ENCODE results near the gene MTARC2. TPM values are rescaled to one million over a fixed set of nuclear protein-coding genes. Genes with fewer than 3 reads are reported as not detected.

MTARC2 gene
- total and polyA plus RNA-seq, 7 experiments from 2014 or later: 1.1 TPM; not detected in 6

DNA sequence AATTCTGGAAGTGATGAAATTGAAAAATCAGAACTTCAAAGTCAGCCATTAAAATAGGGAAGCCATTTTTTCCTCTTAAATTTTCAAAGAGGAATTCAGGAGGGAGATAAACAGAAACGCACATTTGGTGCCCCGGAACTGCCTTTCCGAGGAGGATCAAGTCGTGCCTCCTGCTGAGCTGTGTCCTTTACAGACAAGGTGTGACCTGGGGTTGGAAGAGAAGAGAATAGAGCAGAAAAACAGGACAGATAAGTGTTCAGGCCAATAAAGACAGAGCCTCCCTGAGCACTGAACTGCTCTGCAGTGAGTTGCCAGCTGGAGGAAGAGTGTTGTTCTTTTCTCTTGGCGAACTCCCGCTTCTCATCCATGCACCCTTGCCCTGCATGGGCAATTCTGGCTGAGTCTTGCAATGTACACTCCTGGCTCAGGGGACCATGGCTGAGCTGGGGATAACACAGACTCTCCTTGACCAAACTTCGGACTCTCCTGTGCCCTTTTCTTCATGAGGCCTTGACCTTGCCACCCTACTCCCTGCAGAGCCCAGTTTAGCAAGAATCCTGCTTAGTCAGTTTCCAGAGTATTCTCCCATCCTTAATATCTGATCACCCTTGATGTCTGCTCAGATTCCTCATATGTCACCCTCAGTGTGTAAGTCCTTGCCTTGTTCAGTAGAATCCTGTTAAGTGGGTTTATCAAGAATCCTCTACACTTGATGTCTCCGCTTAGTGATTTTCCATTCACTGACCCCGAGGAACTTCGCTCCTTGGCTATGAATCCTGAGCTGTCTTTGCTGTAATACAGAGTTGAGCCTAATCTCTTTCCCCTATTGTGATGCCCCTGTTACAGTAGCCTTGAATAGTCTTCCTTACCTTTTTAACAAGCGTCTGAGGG lies 37.3 kb downstream of the MTARC2 start:
- H3K4me3 Mint-ChIP-seq: peak overlapping the region in 5 of 10 donors; percentile 5 to 72 (median 32)
- no peaks in the 10 kb centered on the region for H3K4me1 ChIP-seq (ENCODE audit: control insufficient read depth in 2 of 2, insufficient read depth in 2 of 2, low read length in 2 of 2)
- no peak overlapping the region for H3K4me3 ChIP-seq (ENCODE audit: low read length)
- no peak for DNase-seq
- H3K36me3 Mint-ChIP-seq: no peaks in the 10 kb centered on the region
- no peaks in the 10 kb centered on the region for H3K36me3 ChIP-seq (ENCODE audit: control insufficient read depth in 2 of 3, insufficient read depth in 3 of 3, low read length in 3 of 3)
- peaks cover 39 to 76% (median 56%) of the 10 kb centered on the region in 5 donors for H3K27me3 Mint-ChIP-seq
- intact Hi-C loops (cut with micrococcal nuclease): no loop called here
- ATAC-seq: no peak
- POLR2A ChIA-PET: no interaction called here
- CTCF ChIA-PET: interaction anchor here (0.5 kb wide), 2 partner anchors 22 to 104 kb away, joined by 3 to 5 read pairs; no protein-coding TSS in a partner anchor
- no peak overlapping the region for H3K27ac ChIP-seq (ENCODE audit: low read depth, low read length)
- H3K9me3 Mint-ChIP-seq: peaks cover 0 to 2% (median 0%) of the 10 kb centered on the region in 11 donors
- no peaks in the 10 kb centered on the region for H3K9me3 ChIP-seq (ENCODE audit: control insufficient read depth in 2 of 3, low read length in 3 of 3)
- no peak overlapping the region for H3K27ac Mint-ChIP-seq
- peaks cover 0 to 3% of the 10 kb centered on the region in 2 donors for H3K27me3 ChIP-seq (ENCODE audit: control insufficient read depth in 2 of 2, insufficient read depth in 2 of 2, low read length in 2 of 2)
- peaks cover 0 to 6% (median 0%) of the 10 kb centered on the region in 7 donors for H3K4me1 Mint-ChIP-seq

DNA sequence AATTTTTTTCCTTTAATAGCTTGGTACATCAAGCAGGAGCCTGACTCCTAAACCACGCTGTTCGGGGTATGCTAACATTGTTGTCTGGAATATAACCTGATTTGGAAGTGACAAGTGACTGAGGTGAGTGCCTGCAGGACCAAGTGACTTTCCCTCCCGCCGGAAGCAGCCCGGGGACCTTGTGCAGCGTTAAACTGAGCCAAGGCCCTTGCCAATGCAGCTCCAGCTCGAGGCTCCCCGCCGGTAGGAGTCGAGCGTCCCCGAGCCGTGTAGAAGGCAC lies 37.9 kb downstream of the MTARC2 start:
- peaks cover 0 to 6% (median 0%) of the 10 kb centered on the region in 7 donors for H3K4me1 Mint-ChIP-seq
- ATAC-seq (no peak), DNase-seq (no peak)
- Histone ChIP-seq H3K9me3 (ENCODE audit: control insufficient read depth in 2 of 3, low read length in 3 of 3) (no peaks in the 10 kb centered on the region), H3K4me3 (ENCODE audit: low read length) (no peak overlapping the region), H3K4me1 (ENCODE audit: control insufficient read depth in 2 of 2, insufficient read depth in 2 of 2, low read length in 2 of 2) (no peaks in the 10 kb centered on the region), H3K27me3 (ENCODE audit: control insufficient read depth in 2 of 2, insufficient read depth in 2 of 2, low read length in 2 of 2) (peaks cover 0 to 3% of the 10 kb centered on the region in 2 donors), H3K36me3 (ENCODE audit: control insufficient read depth in 2 of 3, insufficient read depth in 3 of 3, low read length in 3 of 3) (no peaks in the 10 kb centered on the region), H3K27ac (ENCODE audit: low read depth, low read length) (no peak overlapping the region)
- intact Hi-C loops (cut with micrococcal nuclease): no loop called here
- peak overlapping the region in 5 of 10 donors; percentile 5 to 72 (median 32) for H3K4me3 Mint-ChIP-seq
- peaks cover 0 to 2% (median 0%) of the 10 kb centered on the region in 11 donors for H3K9me3 Mint-ChIP-seq
- ChIA-PET CTCF (interaction anchor here (0.5 kb wide), 1 partner anchor 104 kb away, joined by 5 read pairs; no protein-coding TSS in a partner anchor), POLR2A (no interaction called here)
- peaks cover 39 to 80% (median 56%) of the 10 kb centered on the region in 5 donors for H3K27me3 Mint-ChIP-seq
- H3K36me3 Mint-ChIP-seq: no peaks in the 10 kb centered on the region
- no peak overlapping the region for H3K27ac Mint-ChIP-seq

GRCh38 chr1:220786337-220787068 lies 38.4 kb downstream of the MTARC2 start, which contains the start of gene MTARC1:
Gene MTARC1, plus strand, starts transcription at chr1:220786913. Its CDS starts 32 bp downstream, at chr1:220786945.
- intact Hi-C loops (cut with micrococcal nuclease): no loop called here
- Mint-ChIP-seq H3K27ac (no peak within 1 kb of the TSS), H3K36me3 (no peaks in the 10 kb centered on the region), H3K9me3 (peaks cover 0 to 2% (median 0%) of the 10 kb centered on the region in 11 donors), H3K4me3 (peak within 1 kb of the TSS in 6 of 10 donors; percentile 17 to 72 (median 36)), H3K27me3 (peaks cover 40 to 81% (median 55%) of the 10 kb centered on the region in 5 donors), H3K4me1 (peaks cover 0 to 6% (median 0%) of the 10 kb centered on the region in 7 donors)
- CTCF ChIA-PET: no interaction called here
- Histone ChIP-seq H3K27ac (ENCODE audit: low read depth, low read length) (no peak within 1 kb of the TSS), H3K4me3 (ENCODE audit: low read length) (no peak within 1 kb of the TSS), H3K27me3 (ENCODE audit: control insufficient read depth in 2 of 2, insufficient read depth in 2 of 2, low read length in 2 of 2) (peaks cover 0 to 3% of the 10 kb centered on the region in 2 donors), H3K4me1 (ENCODE audit: control insufficient read depth in 2 of 2, insufficient read depth in 2 of 2, low read length in 2 of 2) (no peaks in the 10 kb centered on the region), H3K9me3 (ENCODE audit: control insufficient read depth in 2 of 3, low read length in 3 of 3) (no peaks in the 10 kb centered on the region), H3K36me3 (ENCODE audit: control insufficient read depth in 2 of 3, insufficient read depth in 3 of 3, low read length in 3 of 3) (no peaks in the 10 kb centered on the region)
- POLR2A ChIA-PET: no interaction called here
- DNase-seq: no peak
- peak; percentile 80 for ATAC-seq

DNA sequence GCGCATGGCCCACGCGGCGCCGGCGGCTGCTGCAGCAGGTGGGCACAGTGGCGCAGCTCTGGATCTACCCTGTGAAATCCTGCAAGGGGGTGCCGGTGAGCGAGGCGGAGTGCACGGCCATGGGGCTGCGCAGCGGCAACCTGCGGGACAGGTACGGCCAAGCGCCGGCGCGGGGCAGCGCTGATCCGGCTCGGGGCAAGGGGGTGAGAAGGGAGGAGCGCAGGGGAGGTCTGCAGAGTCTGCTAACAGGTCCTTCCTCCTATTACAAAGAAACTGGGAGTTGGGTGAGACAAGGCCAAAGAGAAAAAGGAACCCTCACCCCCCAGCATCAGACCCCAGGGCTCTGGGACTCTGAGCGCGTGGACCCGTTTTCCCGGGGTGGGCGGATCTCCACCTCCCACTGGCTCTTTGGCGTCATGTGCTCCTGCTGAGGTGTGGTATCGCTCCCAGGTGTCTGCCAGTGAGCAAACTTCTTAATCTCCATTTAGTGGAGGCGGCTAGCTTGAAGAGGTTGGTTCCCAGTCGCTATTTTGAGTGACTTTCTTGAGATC lies 39.0 kb downstream of the MTARC2 start:
- ATAC-seq (peak; percentile 20), DNase-seq (no peak)
- peaks cover 0 to 6% (median 0%) of the 10 kb centered on the region in 7 donors for H3K4me1 Mint-ChIP-seq
- H3K4me3 Mint-ChIP-seq: peak overlapping the region in 5 of 10 donors; percentile 25 to 67 (median 39)
- H3K27me3 ChIP-seq (ENCODE audit: control insufficient read depth in 2 of 2, insufficient read depth in 2 of 2, low read length in 2 of 2): peaks cover 0 to 3% of the 10 kb centered on the region in 2 donors
- no peaks in the 10 kb centered on the region for H3K36me3 ChIP-seq (ENCODE audit: control insufficient read depth in 2 of 3, insufficient read depth in 3 of 3, low read length in 3 of 3)
- no peak overlapping the region for H3K27ac ChIP-seq (ENCODE audit: low read depth, low read length)
- H3K9me3 ChIP-seq (ENCODE audit: control insufficient read depth in 2 of 3, low read length in 3 of 3): no peaks in the 10 kb centered on the region
- H3K36me3 Mint-ChIP-seq: no peaks in the 10 kb centered on the region
- H3K4me3 ChIP-seq (ENCODE audit: low read length): no peak overlapping the region
- H3K9me3 Mint-ChIP-seq: peaks cover 0 to 2% (median 0%) of the 10 kb centered on the region in 11 donors
- intact Hi-C loops (cut with micrococcal nuclease): no loop called here
- no peaks in the 10 kb centered on the region for H3K4me1 ChIP-seq (ENCODE audit: control insufficient read depth in 2 of 2, insufficient read depth in 2 of 2, low read length in 2 of 2)
- POLR2A ChIA-PET: no interaction called here
- no peak overlapping the region for H3K27ac Mint-ChIP-seq
- H3K27me3 Mint-ChIP-seq: peaks cover 44 to 79% (median 49%) of the 10 kb centered on the region in 5 donors
- CTCF ChIA-PET: no interaction called here

- ChIA-PET POLR2A (no interaction called here), CTCF (no interaction called here)
- no peaks in the 10 kb centered on the region for H3K4me1 ChIP-seq (ENCODE audit: control insufficient read depth in 2 of 2, insufficient read depth in 2 of 2, low read length in 2 of 2)
- Mint-ChIP-seq H3K4me1 (peaks cover 0 to 6% (median 0%) of the 10 kb centered on the region in 7 donors), H3K4me3 (no peak overlapping the region), H3K27me3 (peaks cover 31 to 71% (median 37%) of the 10 kb centered on the region in 5 donors), H3K36me3 (no peaks in the 10 kb centered on the region), H3K27ac (no peak overlapping the region), H3K9me3 (peaks cover 0 to 2% (median 0%) of the 10 kb centered on the region in 11 donors)
- no peaks in the 10 kb centered on the region for H3K36me3 ChIP-seq (ENCODE audit: control insufficient read depth in 2 of 3, insufficient read depth in 3 of 3, low read length in 3 of 3)
- no peak for DNase-seq
- no peaks in the 10 kb centered on the region for H3K9me3 ChIP-seq (ENCODE audit: control insufficient read depth in 2 of 3, low read length in 3 of 3)
- peaks cover 0 to 3% of the 10 kb centered on the region in 2 donors for H3K27me3 ChIP-seq (ENCODE audit: control insufficient read depth in 2 of 2, insufficient read depth in 2 of 2, low read length in 2 of 2)
- H3K27ac ChIP-seq (ENCODE audit: low read depth, low read length): no peak overlapping the region
- H3K4me3 ChIP-seq (ENCODE audit: low read length): no peak overlapping the region
- intact Hi-C loops (cut with micrococcal nuclease): no loop called here
- no peak for ATAC-seq
Measured at GRCh38 chr1:220788900-220789299, 40.8 kb downstream of the MTARC2 start.

DNA sequence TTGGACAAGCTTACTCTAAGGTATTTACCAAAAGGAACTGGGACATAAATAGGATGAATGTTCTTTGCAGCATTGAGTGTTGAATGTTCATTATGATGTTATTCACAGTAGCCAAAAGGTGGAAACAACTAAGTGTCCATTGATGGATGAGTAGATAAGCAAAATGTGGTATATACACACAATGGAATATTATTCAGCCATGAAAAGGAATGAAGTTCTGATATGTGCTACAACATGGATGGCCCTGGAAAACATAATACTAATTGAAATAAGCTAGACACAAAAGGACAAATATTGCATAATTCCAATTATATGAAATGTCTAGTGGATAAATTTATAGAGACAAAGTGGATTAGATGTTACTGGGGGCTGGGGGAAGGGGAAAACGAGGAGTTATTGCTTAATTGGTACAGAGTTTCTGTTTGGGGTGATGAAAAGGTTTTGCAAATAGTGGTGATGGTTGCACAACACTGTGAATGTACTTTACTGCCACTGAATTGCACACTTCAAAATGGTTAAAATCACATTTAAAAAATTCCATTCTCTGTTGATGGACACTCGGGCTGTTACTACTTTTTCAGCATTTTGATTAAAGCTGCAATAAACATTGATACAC lies 41.5 kb downstream of the MTARC2 start:
- H3K27me3 Mint-ChIP-seq: peaks cover 25 to 66% (median 30%) of the 10 kb centered on the region in 5 donors
- H3K36me3 ChIP-seq (ENCODE audit: control insufficient read depth in 2 of 3, insufficient read depth in 3 of 3, low read length in 3 of 3): no peaks in the 10 kb centered on the region
- H3K4me1 ChIP-seq (ENCODE audit: control insufficient read depth in 2 of 2, insufficient read depth in 2 of 2, low read length in 2 of 2): no peaks in the 10 kb centered on the region
- no peak overlapping the region for H3K27ac ChIP-seq (ENCODE audit: low read depth, low read length)
- CTCF ChIA-PET: interaction anchor here (1.3 kb wide), 1 partner anchor 20 kb away, joined by 4 read pairs; no protein-coding TSS in a partner anchor
- peaks cover 0 to 3% of the 10 kb centered on the region in 2 donors for H3K27me3 ChIP-seq (ENCODE audit: control insufficient read depth in 2 of 2, insufficient read depth in 2 of 2, low read length in 2 of 2)
- H3K4me3 ChIP-seq (ENCODE audit: low read length): no peak overlapping the region
- intact Hi-C loops (cut with micrococcal nuclease): no loop called here
- H3K4me1 Mint-ChIP-seq: peaks cover 0 to 6% (median 0%) of the 10 kb centered on the region in 7 donors
- no peak overlapping the region for H3K27ac Mint-ChIP-seq
- POLR2A ChIA-PET: no interaction called here
- H3K9me3 Mint-ChIP-seq: peaks cover 0 to 2% (median 0%) of the 10 kb centered on the region in 11 donors
- DNase-seq (no peak), ATAC-seq (no peak)
- no peak overlapping the region for H3K4me3 Mint-ChIP-seq
- H3K36me3 Mint-ChIP-seq: no peaks in the 10 kb centered on the region
- no peaks in the 10 kb centered on the region for H3K9me3 ChIP-seq (ENCODE audit: control insufficient read depth in 2 of 3, low read length in 3 of 3)

Data from naive thymus-derived CD4-positive, alpha-beta T cell (primary cell).